IMR-90 (cell line): ENCODE data around the gene GALNT4. TPM values are rescaled to one million over a fixed set of nuclear protein-coding genes. Genes with fewer than 3 reads are reported as not detected.
A peak's percentile ranks its signal among the peaks of the same experiment; 100 is the strongest.

Experiments used
- ATAC-seq: fragments of 200-7000 bp; cut with Tn5 transposase; 2 replicates; pipeline ENCODE4 v1.9.1; 2020; ENCODE audit warnings: low read depth, mild to moderate bottlenecking, moderate library complexity
- BruUV-seq: library from RNA; stranded (reverse); fragments of 400-500 nt; replicated peaks from 2 replicates; lab custom pipeline; 2021; lab: Mats Ljungman, UMichigan
- CTCF ChIA-PET: fragments of 300-600 bp; formaldehyde crosslinking; extraction: SDS; loops from one replicate; lab custom pipeline; 2021; ENCODE audit warnings: antibody characterized with exemption; lab: Yijun Ruan, JAX
- POLR2A ChIA-PET: fragments of 300-600 bp; sonication (Branson Sonifier 250); formaldehyde crosslinking; loops from one replicate; lab custom pipeline; 2022; ENCODE audit warnings: antibody characterized with exemption; ENCODE audit not compliant: unreplicated experiment; lab: Charles Lee
- DNase-seq: peaks from one replicate; pipeline ENCODE4 v3.0.0; 2013
- H2AFZ ChIP-seq: replicated peaks from 2 replicates; pipeline ENCODE3; 2013; ENCODE audit warnings: low read length, mild to moderate bottlenecking; ENCODE audit not compliant: poor library complexity
- H2AK5ac ChIP-seq: 2 replicates; pipeline ENCODE4 v1.6.1; 2013; ENCODE audit warnings: low read depth, low read length, inconsistent platforms
- H2AK9ac ChIP-seq: replicated peaks from 2 replicates; pipeline ENCODE3; 2013; ENCODE audit warnings: mild to moderate bottlenecking, low read depth, low read length, moderate library complexity; ENCODE audit not compliant: poor library complexity
- H2BK120ac ChIP-seq: 2 replicates; pipeline ENCODE4 v1.6.1; 2013; ENCODE audit warnings: low read depth, low read length, inconsistent platforms
- H2BK15ac ChIP-seq: 3 replicates; pipeline ENCODE4 v1.6.1; 2013; ENCODE audit warnings: low read depth, low read length, inconsistent platforms
- H2BK20ac ChIP-seq: 2 replicates; pipeline ENCODE4 v1.6.1; 2013; ENCODE audit warnings: low read depth, mild to moderate bottlenecking, inconsistent platforms, low read length, moderate library complexity
- H2BK5ac ChIP-seq: 2 replicates; pipeline ENCODE4 v1.6.1; 2013; ENCODE audit warnings: mild to moderate bottlenecking, low read depth, low read length, inconsistent platforms; ENCODE audit not compliant: poor library complexity, severe bottlenecking
- H3K14ac ChIP-seq: replicated peaks from 2 replicates; pipeline ENCODE4 v1.6.1; 2013; ENCODE audit warnings: low read depth, low read length, inconsistent platforms
- H3K18ac ChIP-seq: 2 replicates; pipeline ENCODE4 v1.6.1; 2013; ENCODE audit warnings: low read depth, low read length, control low read depth
- H3K23ac ChIP-seq: 2 replicates; pipeline ENCODE4 v1.6.1; 2013; ENCODE audit warnings: low read depth, low read length, inconsistent platforms
- H3K27ac ChIP-seq: 2 replicates; pipeline ENCODE4 v1.5.1; 2013; ENCODE audit warnings: mild to moderate bottlenecking, control low read depth, low read length; ENCODE audit not compliant: insufficient read depth
- H3K27me3 ChIP-seq: 2 replicates; pipeline ENCODE4 v1.6.1; 2013; ENCODE audit warnings: low read length; ENCODE audit not compliant: control insufficient read depth, insufficient read depth
- H3K36me3 ChIP-seq: 2 replicates; pipeline ENCODE4 v1.6.1; 2013; ENCODE audit warnings: low read length, mixed read lengths; ENCODE audit not compliant: control insufficient read depth, insufficient read depth
- H3K4ac ChIP-seq: 2 replicates; pipeline ENCODE4 v1.6.1; 2013; ENCODE audit warnings: low read depth, low read length, inconsistent platforms
- H3K4me1 ChIP-seq: 2 replicates; pipeline ENCODE4 v1.6.1; 2013; ENCODE audit warnings: low read length, mixed read lengths; ENCODE audit not compliant: control insufficient read depth, insufficient read depth
- H3K4me2 ChIP-seq: 2 replicates; pipeline ENCODE4 v1.6.1; 2013; ENCODE audit warnings: low read depth, mild to moderate bottlenecking, control low read depth, low read length, moderate library complexity
- H3K4me3 ChIP-seq: 2 replicates; pipeline ENCODE4 v1.5.1; 2013; ENCODE audit warnings: low read depth, mild to moderate bottlenecking, control low read depth, low read length, moderate library complexity; ENCODE audit not compliant: insufficient read depth
- H3K56ac ChIP-seq: 2 replicates; pipeline ENCODE4 v1.6.1; 2013; ENCODE audit warnings: low read length, inconsistent platforms; ENCODE audit not compliant: insufficient read depth; ENCODE audit errors: extremely low read depth
- H3K79me1 ChIP-seq, 2 experiments: 2 replicates each; pipeline ENCODE4 v1.6.1; 2013; ENCODE audit warnings: low read length in 2 of 2, inconsistent platforms in 1 of 2, low read depth in 1 of 2
- H3K9ac ChIP-seq: 2 replicates; pipeline ENCODE4 v1.6.1; 2013; ENCODE audit warnings: low read depth, low read length, control low read depth
- H3K9me1 ChIP-seq: 2 replicates; pipeline ENCODE4 v1.6.1; 2013; ENCODE audit warnings: low read length, inconsistent platforms; ENCODE audit not compliant: insufficient read depth
- H3K9me3 ChIP-seq: 2 replicates; pipeline ENCODE4 v1.6.1; 2013; ENCODE audit warnings: low read length; ENCODE audit not compliant: control insufficient read depth, insufficient read depth
- H4K20me1 ChIP-seq: 2 replicates; pipeline ENCODE4 v1.6.1; 2013; ENCODE audit warnings: low read length, inconsistent platforms; ENCODE audit not compliant: insufficient read depth
- H4K5ac ChIP-seq: 2 replicates; pipeline ENCODE4 v1.6.1; 2013; ENCODE audit warnings: mild to moderate bottlenecking, low read depth, low read length, control low read depth
- H4K8ac ChIP-seq, 2 experiments: 2 replicates each; pipeline ENCODE4 v1.6.1; 2013; ENCODE audit warnings: low read depth in 2 of 2, low read length in 2 of 2, control low read depth in 1 of 2, inconsistent platforms in 1 of 2
- H4K91ac ChIP-seq: 2 replicates; pipeline ENCODE4 v1.6.1; 2013; ENCODE audit warnings: low read depth, low read length, inconsistent platforms; ENCODE audit not compliant: insufficient read depth
- MAFK ChIP-seq: IDR thresholded peaks from 2 replicates; pipeline ENCODE4 v1.6.1; 2012; ENCODE audit warnings: low read depth, low read length, improper control_type of control experiment
- RFX5 ChIP-seq: IDR thresholded peaks from 2 replicates; pipeline ENCODE4 v1.8.0; 2012; ENCODE audit warnings: low read depth, mild to moderate bottlenecking, low read length, moderate library complexity
- WGBS, 2 experiments: methylation state at CpG; one replicate each; pipeline versions ENCODE4 v1.1.5 to v1.1.7; 2013; ENCODE audit warnings: missing lambda C conversion rate in 2 of 2; ENCODE audit not compliant: insufficient read length in 1 of 2; ENCODE audit errors: extremely low coverage in 2 of 2; 5-methylcytosine and 5-hydroxymethylcytosine counted together
- dilution Hi-C: fragments of 300-500 bp; cut with HindIII; formaldehyde crosslinking; loops from one replicate; pipeline ENCODE4 v1.14.3; 2018; ENCODE audit warnings: low sequenced_read_pairs; ENCODE audit not compliant: unreplicated experiment
- in situ Hi-C: fragments of 300-500 bp; cut with MboI; formaldehyde crosslinking; loops from 3 replicates; pipeline ENCODE4 v1.14.3; 2019; ENCODE audit warnings: low sequenced_read_pairs, inconsistent platforms, mixed read lengths
- intact Hi-C: fragments of 100-400 bp; cut with micrococcal nuclease; formaldehyde crosslinking; loops from 2 replicates; pipeline ENCODE4 v1.10.0; 2022
- polyA plus RNA-seq, 3 experiments: library from polyadenylated mRNA; depleted of rRNA; stranded (reverse); fragments of >200 nt; gene quantifications; 2 replicates each; pipeline ENCODE4 v1.2.3, GENCODE V29; 2012; ENCODE audit warnings: low replicate concordance in 1 of 3
- total RNA-seq: library from RNA; depleted of rRNA; stranded (reverse); fragments of >200 nt; gene quantifications from 2 replicates; pipeline ENCODE4 v1.2.3, GENCODE V29; 2012

GALNT4 gene
- total and polyA plus RNA-seq, 2 of the 4 experiments (the other 2 are of a cell fraction) = 2.6 to 9.0 TPM

GRCh38 chr12:89521364-89522223 lies 3.0 kb downstream of the GALNT4 start:
- H2BK120ac ChIP-seq = 0 out of 2 replicates have a peak overlapping the region, but pooled peaks have one; percentile 7
- H3K4me1 ChIP-seq = peaks cover 11% of the 10 kb centered on the region
- H4K20me1 ChIP-seq = peaks cover 3% of the 10 kb centered on the region; the same call in 1 of the 2 replicates
- no peak overlapping the region for H2BK20ac ChIP-seq
- no peak overlapping the region for H2AFZ ChIP-seq
- ATAC-seq (peak; percentile 6), DNase-seq (peak; percentile 47)
- H3K4me2 ChIP-seq = peak overlapping the region; percentile 99
- H3K56ac ChIP-seq = peak overlapping the region; percentile 46; the same call in 1 of the 2 replicates
- peak overlapping the region in 1 of 2 experiments; percentile 50; a peak in 1 of 4 replicates for H4K8ac ChIP-seq
- no peak overlapping the region for H4K91ac ChIP-seq
- no peak overlapping the region for H2AK5ac ChIP-seq
- H2BK5ac ChIP-seq = peak overlapping the region; percentile 74
- peak overlapping the region; percentile 86; the same call in 1 of the 2 replicates for H3K18ac ChIP-seq
- H3K27me3 ChIP-seq = no peaks in the 10 kb centered on the region
- H2BK15ac ChIP-seq = no peak overlapping the region
- CTCF ChIA-PET = interaction anchor here (0.7 to 0.8 kb wide), 2 partner anchors 41 to 50 kb away, joined by 3 to 4 read pairs; no protein-coding TSS in a partner anchor
- H3K9me3 ChIP-seq = no peaks in the 10 kb centered on the region
- TF ChIP-seq MAFK (peak; percentile 35), RFX5 (no peak)
- no peak overlapping the region for H3K4ac ChIP-seq
- peak overlapping the region; percentile 55; the same call in 1 of the 2 replicates for H3K9ac ChIP-seq
- H3K14ac ChIP-seq = 0 out of 2 replicates have a peak overlapping the region, but pooled peaks have one; percentile 14
- POLR2A ChIA-PET = no interaction called here
- peak overlapping the region; percentile 37 for H3K4me3 ChIP-seq
- 0 out of 2 replicates have a peak, but pooled peaks cover 2% of the 10 kb centered on the region for H3K36me3 ChIP-seq
- dilution Hi-C loops = no loop called here
- peaks cover 34 to 38% of the 10 kb centered on the region in 2 experiments for H3K79me1 ChIP-seq
- H2AK9ac ChIP-seq = no peak overlapping the region
- intact Hi-C loops = loop anchor here (10.0 kb wide), 2 partner anchors 467 to 937 kb away; partner anchors contain the start of gene KITLG
- H3K27ac ChIP-seq = no peak overlapping the region
- H3K23ac ChIP-seq = peak overlapping the region; percentile 39; the same call in 1 of the 2 replicates
- no CpG with 5 or more reads among the region's 7 CpGs for WGBS, 2 experiments
- in situ Hi-C loops = loop anchor here (10.0 to 25.0 kb wide), 2 partner anchors 167 to 1384 kb away; partner anchors contain the start of genes CEP290, DUSP6 and TMTC3
- peaks cover 3% of the 10 kb centered on the region; the same call in 1 of the 2 replicates for H3K9me1 ChIP-seq
- no TSS peak for BruUV-seq
- peak overlapping the region; percentile 77; the same call in 1 of the 2 replicates for H4K5ac ChIP-seq
